GM21717 (cell line): Measurements from ENCODE around the gene SDK1.

Source experiments
- ATAC-seq: cut with Tn5 transposase; IDR thresholded peaks from one replicate; pipeline ENCODE4 v1.9.1; 2021; ENCODE audit warnings: mild to moderate bottlenecking, moderate library complexity; ENCODE audit not compliant: unreplicated experiment

The SDK1 gene

GRCh38 chr7:3336042-3336665 lies 35.1 kb downstream of the SDK1 start:
- no peak for ATAC-seq

- no peak for ATAC-seq
Observed at GRCh38 chr7:3338161-3338560, 37.1 kb downstream of the SDK1 start.

- no peak for ATAC-seq
Observed at GRCh38 chr7:3345699-3346481, 44.8 kb downstream of the SDK1 start.

GRCh38 chr7:3349126-3349525 lies 48.1 kb downstream of the SDK1 start:
- ATAC-seq = no peak

- no peak for ATAC-seq
Observed at GRCh38 chr7:3356173-3356572, 55.1 kb downstream of the SDK1 start.

GRCh38 chr7:3358991-3359390 lies 57.9 kb downstream of the SDK1 start:
- ATAC-seq = no peak

- no peak for ATAC-seq
Observed at GRCh38 chr7:3367261-3367660, 66.2 kb downstream of the SDK1 start.

- ATAC-seq = no peak
Observed at GRCh38 chr7:3370068-3370830, 69.2 kb downstream of the SDK1 start.

- ATAC-seq = no peak
Observed at GRCh38 chr7:3370921-3371320, 69.9 kb downstream of the SDK1 start.

GRCh38 chr7:3371601-3372000 lies 70.5 kb downstream of the SDK1 start:
- ATAC-seq = no peak

- ATAC-seq = no peak
Observed at GRCh38 chr7:3374239-3374638, 73.2 kb downstream of the SDK1 start.

- ATAC-seq = no peak
Observed at GRCh38 chr7:3378390-3379150, 77.5 kb downstream of the SDK1 start.

GRCh38 chr7:3380034-3380433 lies 79.0 kb downstream of the SDK1 start:
- ATAC-seq = no peak

GRCh38 chr7:3380886-3381685 lies 80.0 kb downstream of the SDK1 start:
- ATAC-seq = no peak

GRCh38 chr7:3386423-3387190 lies 85.6 kb downstream of the SDK1 start:
- no peak for ATAC-seq

GRCh38 chr7:3393862-3394261 lies 92.8 kb downstream of the SDK1 start:
- ATAC-seq = no peak

- no peak for ATAC-seq
Observed at GRCh38 chr7:3397324-3397723, 96.3 kb downstream of the SDK1 start.

- no peak for ATAC-seq
Observed at GRCh38 chr7:3399858-3400257, 98.8 kb downstream of the SDK1 start.

- no peak for ATAC-seq
Observed at GRCh38 chr7:3404501-3404900, 103.4 kb downstream of the SDK1 start.
